Kidney (tissue), 22 donors: ENCODE data around the gene CDC6. TPM values are rescaled to one million over a fixed set of nuclear protein-coding genes. Genes with fewer than 3 reads are reported as not detected.

Source experiments
- DNase-seq, 5 donors: peaks; one replicate each; pipeline ENCODE4 v3.0.0-alpha.2; 2013 to 2020
- FAIRE-seq: peaks from 2 replicates; lab custom pipeline; 2012; peaks lifted over from hg19 to GRCh38; lab: Jason Lieb, UNC
- H3K27ac ChIP-seq, 2 donors: one replicate each; pipeline ENCODE4 v1.7.0; 2013; ENCODE audit warnings: low read depth in 2 of 2, low read length in 2 of 2, inconsistent platforms in 1 of 2
- H3K27me3 ChIP-seq: one replicate; pipeline ENCODE4 v1.7.1; 2013; ENCODE audit warnings: low read length, inconsistent platforms; ENCODE audit not compliant: control insufficient read depth, insufficient read depth
- H3K36me3 ChIP-seq, 3 donors: one replicate each; pipeline versions ENCODE4 v1.7.0 to v1.7.1; 2013; ENCODE audit warnings: low read length in 3 of 3, control low read depth in 1 of 3, inconsistent platforms in 1 of 3; ENCODE audit not compliant: insufficient read depth in 3 of 3, control insufficient read depth in 2 of 3
- H3K4me1 ChIP-seq, 3 donors: one replicate each; pipeline versions ENCODE4 v1.7.0 to v1.7.1; 2013; ENCODE audit warnings: low read length in 3 of 3, inconsistent platforms in 1 of 3, low read depth in 1 of 3; ENCODE audit not compliant: control insufficient read depth in 2 of 3, insufficient read depth in 2 of 3
- H3K4me3 ChIP-seq, 3 donors: one replicate each; pipeline versions ENCODE4 v1.7.0 to v1.8.1; 2013; ENCODE audit warnings: low read length in 3 of 3, control low read depth in 1 of 3, inconsistent platforms in 1 of 3
- H3K9ac ChIP-seq, 3 donors: one replicate each; pipeline versions ENCODE4 v1.7.0 to v1.7.1; 2013; ENCODE audit warnings: low read length in 3 of 3, control low read depth in 1 of 3, inconsistent platforms in 1 of 3
- H3K9me3 ChIP-seq, 3 donors: one replicate each; pipeline versions ENCODE4 v1.7.0 to v1.7.1; 2013; ENCODE audit warnings: low read length in 3 of 3, control low read depth in 1 of 3, inconsistent platforms in 1 of 3; ENCODE audit not compliant: control insufficient read depth in 2 of 3, insufficient read depth in 1 of 3
- intact Hi-C: fragments of 100-400 bp; cut with DNase I; formaldehyde crosslinking; loops from one replicate; pipeline ENCODE4 v1.11.1; 2022
- long read RNA-seq, 10 donors: library from polyadenylated mRNA in 1 of 10; unstranded in 1 of 10; transcript quantifications; one replicate each; pipeline ENCODE4 v2.0.0 and lab custom pipeline, GENCODE V29; 2021 to 2026
- polyA plus RNA-seq: library from polyadenylated mRNA; stranded (reverse); fragments of 350-450 nt; fragmentation: Illumina TruSeq; extraction: RNeasy Lipid Tissue Mini Kit (QIAGEN cat#74804); gene quantifications from one replicate; pipeline ENCODE4 v1.2.3, GENCODE V29; 2014; ENCODE audit warnings: low read depth, low replicate concordance; ENCODE audit not compliant: insufficient read depth
- total RNA-seq: library from RNA; stranded (reverse); fragmentation: NEBNext Ultra II Directional; extraction: Animal tissue kit (Norgen Biotek cat#: 25700); gene quantifications from one replicate; pipeline ENCODE4 v1.2.1, GENCODE V29; 2021
- TF ChIP-seq, protein P1 (sequence below): IDR thresholded peaks from 3 replicates; pipeline ENCODE4 v1.5.1; 2012; ENCODE audit warnings: mild to moderate bottlenecking, moderate library complexity, borderline replicate concordance; ENCODE audit not compliant: insufficient read depth; ENCODE audit errors: extremely low read depth
- donor health status: control.
- donor health status: control.
- donor health status: control.
- donor health status: control.
- donor health status: control.
- donor health status: DM: yes; HTN: yes; CAD: no.
- donor health status: Normal renal cell carcinoma (clear cell type).

Gene CDC6, protein sequence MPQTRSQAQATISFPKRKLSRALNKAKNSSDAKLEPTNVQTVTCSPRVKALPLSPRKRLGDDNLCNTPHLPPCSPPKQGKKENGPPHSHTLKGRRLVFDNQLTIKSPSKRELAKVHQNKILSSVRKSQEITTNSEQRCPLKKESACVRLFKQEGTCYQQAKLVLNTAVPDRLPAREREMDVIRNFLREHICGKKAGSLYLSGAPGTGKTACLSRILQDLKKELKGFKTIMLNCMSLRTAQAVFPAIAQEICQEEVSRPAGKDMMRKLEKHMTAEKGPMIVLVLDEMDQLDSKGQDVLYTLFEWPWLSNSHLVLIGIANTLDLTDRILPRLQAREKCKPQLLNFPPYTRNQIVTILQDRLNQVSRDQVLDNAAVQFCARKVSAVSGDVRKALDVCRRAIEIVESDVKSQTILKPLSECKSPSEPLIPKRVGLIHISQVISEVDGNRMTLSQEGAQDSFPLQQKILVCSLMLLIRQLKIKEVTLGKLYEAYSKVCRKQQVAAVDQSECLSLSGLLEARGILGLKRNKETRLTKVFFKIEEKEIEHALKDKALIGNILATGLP
- 1.7 TPM for total RNA-seq
- polyA plus RNA-seq = 0.49 TPM
- long read RNA-seq, donor 1, full-length matches to known transcripts = 8 of 8 reads
- long read RNA-seq, donor 1, partial matches to known transcripts = 0 of 8 reads
- long read RNA-seq, donor 1, other reads (novel, unspliced or antisense) = 0 of 8 reads
- long read RNA-seq, donor 2, full-length matches to known transcripts = 2 of 2 reads
- long read RNA-seq, donor 2, partial matches to known transcripts = 0 of 2 reads
- long read RNA-seq, donor 2, other reads (novel, unspliced or antisense) = 0 of 2 reads
- long read RNA-seq, donor 3, full-length matches to known transcripts = 2 of 2 reads
- long read RNA-seq, donor 3, partial matches to known transcripts = 0 of 2 reads
- long read RNA-seq, donor 3, other reads (novel, unspliced or antisense) = 0 of 2 reads
- long read RNA-seq, donor 4, full-length matches to known transcripts = 3 of 3 reads
- long read RNA-seq, donor 4, partial matches to known transcripts = 0 of 3 reads
- long read RNA-seq, donor 4, other reads (novel, unspliced or antisense) = 0 of 3 reads
- long read RNA-seq, donor 5 = 0 reads
- long read RNA-seq, donor 6, full-length matches to known transcripts = 3 of 3 reads
- long read RNA-seq, donor 6, partial matches to known transcripts = 0 of 3 reads
- long read RNA-seq, donor 6, other reads (novel, unspliced or antisense) = 0 of 3 reads
- long read RNA-seq, donor 7, full-length matches to known transcripts = 1 of 1 reads
- long read RNA-seq, donor 7, partial matches to known transcripts = 0 of 1 reads
- long read RNA-seq, donor 7, other reads (novel, unspliced or antisense) = 0 of 1 reads
- long read RNA-seq, donor 8, full-length matches to known transcripts = 3 of 3 reads
- long read RNA-seq, donor 8, partial matches to known transcripts = 0 of 3 reads
- long read RNA-seq, donor 8, other reads (novel, unspliced or antisense) = 0 of 3 reads
- long read RNA-seq, donor 9, full-length matches to known transcripts = 2 of 2 reads
- long read RNA-seq, donor 9, partial matches to known transcripts = 0 of 2 reads
- long read RNA-seq, donor 9, other reads (novel, unspliced or antisense) = 0 of 2 reads
- long read RNA-seq, donor 10, full-length matches to known transcripts = 1 of 1 reads
- long read RNA-seq, donor 10, partial matches to known transcripts = 0 of 1 reads
- long read RNA-seq, donor 10, other reads (novel, unspliced or antisense) = 0 of 1 reads

- FAIRE-seq (peak; percentile 96), DNase-seq (peak; percentile 99 to 100 (median 99))
- Histone ChIP-seq H3K9me3 (no peaks in the 10 kb centered on the region), H3K9ac (peak within 1 kb of the TSS in 2 of 3 donors; percentile 28 to 83), H3K27me3 (no peaks in the 10 kb centered on the region), H3K27ac (no peak within 1 kb of the TSS), H3K4me3 (peak within 1 kb of the TSS; percentile 73 to 89 (median 75)), H3K36me3 (peaks cover 0 to 2% (median 0%) of the 10 kb centered on the region in 3 donors), H3K4me1 (peaks cover 0 to 13% (median 10%) of the 10 kb centered on the region in 3 donors)
- intact Hi-C loops = loop anchor here (10.0 kb wide), 1 partner anchor 273 kb away; the partner anchor contains the start of gene CSF3
- TF ChIP-seq, protein P1, sequence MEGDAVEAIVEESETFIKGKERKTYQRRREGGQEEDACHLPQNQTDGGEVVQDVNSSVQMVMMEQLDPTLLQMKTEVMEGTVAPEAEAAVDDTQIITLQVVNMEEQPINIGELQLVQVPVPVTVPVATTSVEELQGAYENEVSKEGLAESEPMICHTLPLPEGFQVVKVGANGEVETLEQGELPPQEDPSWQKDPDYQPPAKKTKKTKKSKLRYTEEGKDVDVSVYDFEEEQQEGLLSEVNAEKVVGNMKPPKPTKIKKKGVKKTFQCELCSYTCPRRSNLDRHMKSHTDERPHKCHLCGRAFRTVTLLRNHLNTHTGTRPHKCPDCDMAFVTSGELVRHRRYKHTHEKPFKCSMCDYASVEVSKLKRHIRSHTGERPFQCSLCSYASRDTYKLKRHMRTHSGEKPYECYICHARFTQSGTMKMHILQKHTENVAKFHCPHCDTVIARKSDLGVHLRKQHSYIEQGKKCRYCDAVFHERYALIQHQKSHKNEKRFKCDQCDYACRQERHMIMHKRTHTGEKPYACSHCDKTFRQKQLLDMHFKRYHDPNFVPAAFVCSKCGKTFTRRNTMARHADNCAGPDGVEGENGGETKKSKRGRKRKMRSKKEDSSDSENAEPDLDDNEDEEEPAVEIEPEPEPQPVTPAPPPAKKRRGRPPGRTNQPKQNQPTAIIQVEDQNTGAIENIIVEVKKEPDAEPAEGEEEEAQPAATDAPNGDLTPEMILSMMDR = no peak
These were observed at the start of gene CDC6 for GRCh38 chr17:40287494-40288369. CDC6 (plus strand) TSS chr17:40287879; CDS start chr17:40289421, 1,542 bp downstream.

GRCh38 chr17:40241252-40241834 lies 46.3 kb upstream of the CDC6 start:
- no peak overlapping the region for H3K4me3 ChIP-seq
- DNase-seq (no peak), FAIRE-seq (no peak)
- no peak overlapping the region for H3K27ac ChIP-seq
- no peaks in the 10 kb centered on the region for H3K36me3 ChIP-seq
- H3K9me3 ChIP-seq = no peaks in the 10 kb centered on the region
- intact Hi-C loops = no loop called here
- peaks cover 0 to 2% (median 0%) of the 10 kb centered on the region in 3 donors for H3K4me1 ChIP-seq
- no peak overlapping the region for H3K9ac ChIP-seq
- TF ChIP-seq, protein P1 = no peak
- H3K27me3 ChIP-seq = no peaks in the 10 kb centered on the region
